ENCODE data around the gene NCKAP5.

GRCh38 chr2:133552821-133553220, 15.4 kb downstream of the NCKAP5 start:
- no peak for TF ChIP-seq EZH2phosphoT487 (IDR thresholded peaks at IDR 0.05; ENCODE audit: insufficient read depth, low read depth)
- no peak for TF ChIP-seq EZH2 (IDR thresholded peaks at IDR 0.05; ENCODE audit: insufficient read depth, poor library complexity, severe bottlenecking)

Measured in GM23248 (cell line).